DMS153 treated with DMSO at 0.1 percent for 48 hours (cell line): Measurements from ENCODE around the gene DVL3.
"Not testable (repeated sequence)": the region's sequence is repeated elsewhere in the genome, so short reads cannot be mapped to it uniquely, and the experiment has no call there.

Experiments
- DNase-seq: peaks from one replicate; lab custom pipeline; 2025; ENCODE audit not compliant: unreplicated experiment; lab: John Stamatoyannopoulos, UW

DVL3 gene

GRCh38 chr3:184154885-184155643 is at the start of gene DVL3:
DVL3 (plus strand) TSS chr3:184155377; CDS start chr3:184155636, 259 bp downstream.
- DNase-seq = peak; percentile 37

DNA sequence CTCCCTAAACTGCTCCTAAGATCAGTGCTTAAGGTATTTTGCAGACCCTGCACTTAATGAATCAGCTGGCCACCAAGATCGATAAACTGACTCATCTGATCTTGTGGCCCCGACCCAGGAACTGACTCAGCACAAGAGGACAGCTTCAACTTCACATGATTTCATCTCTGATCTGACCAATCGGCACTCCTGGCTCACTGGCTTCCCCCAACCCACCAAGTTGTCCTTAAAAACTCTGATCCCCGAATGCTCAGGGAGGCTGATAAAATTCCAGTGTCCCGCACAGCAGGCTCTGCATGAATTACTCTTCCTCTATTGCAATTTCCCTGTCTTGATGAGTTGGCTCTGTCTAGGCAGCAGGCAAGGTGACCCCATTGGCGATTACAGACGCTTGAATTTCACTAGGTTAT is 44.9 kb upstream of the DVL3 start:
- no peak for DNase-seq

DNA sequence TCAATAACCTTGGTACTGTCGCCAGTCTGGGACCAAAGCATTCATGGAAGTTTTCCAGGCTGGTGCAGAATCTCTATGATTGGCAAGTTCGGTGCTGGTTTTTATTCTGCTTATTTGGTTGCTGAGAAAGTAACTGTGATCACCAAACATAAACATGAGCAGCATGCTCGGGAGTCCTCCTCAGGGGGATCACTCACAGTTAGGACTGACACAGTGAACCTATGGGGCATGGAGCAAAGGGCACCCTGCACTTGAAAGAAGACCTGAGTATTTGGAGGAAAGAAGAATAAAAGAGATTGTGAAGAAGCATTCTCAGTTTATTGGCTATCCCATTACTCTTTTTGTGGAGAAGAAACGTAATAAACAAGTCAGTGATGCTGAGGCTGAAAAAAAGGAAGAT is 39.2 kb upstream of the DVL3 start:
- DNase-seq = no peak

DNA sequence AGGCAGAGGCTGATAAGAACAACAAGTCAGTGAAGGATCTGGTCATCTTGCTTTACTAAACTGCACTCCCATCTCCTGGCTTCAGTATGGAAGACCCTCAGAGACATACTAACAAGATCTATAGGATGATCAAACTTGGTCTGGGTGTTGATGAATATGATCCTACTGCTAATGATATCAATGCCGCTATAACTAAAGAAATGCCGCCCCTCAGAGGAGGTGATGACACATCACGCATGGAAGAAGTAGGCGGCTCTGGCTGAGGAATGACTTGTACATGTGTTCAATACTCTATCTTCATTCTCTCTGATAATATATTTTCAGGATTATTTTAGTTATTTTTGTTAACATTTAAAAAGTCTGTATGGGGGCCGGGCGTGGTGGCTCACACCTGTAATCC is 37.5 kb upstream of the DVL3 start:
- no peak for DNase-seq

DNA sequence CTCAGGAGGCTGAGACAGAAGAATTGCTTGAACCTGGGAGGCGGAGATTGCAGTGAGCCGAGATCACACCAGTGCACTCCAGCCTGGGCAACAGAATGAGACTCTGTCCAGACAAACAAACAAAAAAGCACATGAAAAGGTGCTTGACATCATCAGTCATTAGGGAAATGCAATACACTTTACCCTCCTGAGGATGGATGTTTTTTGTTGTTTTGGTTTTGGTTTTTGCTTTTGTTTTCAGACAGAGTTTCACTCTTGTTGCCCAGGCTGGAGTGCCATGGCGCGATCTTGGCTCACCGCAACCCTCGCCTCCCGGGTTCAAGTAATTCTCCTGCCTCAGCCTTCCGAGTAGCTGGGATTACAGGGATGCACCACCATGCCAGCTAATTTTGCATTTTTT is 34.1 kb upstream of the DVL3 start:
- not testable (repeated sequence) for DNase-seq

DNA sequence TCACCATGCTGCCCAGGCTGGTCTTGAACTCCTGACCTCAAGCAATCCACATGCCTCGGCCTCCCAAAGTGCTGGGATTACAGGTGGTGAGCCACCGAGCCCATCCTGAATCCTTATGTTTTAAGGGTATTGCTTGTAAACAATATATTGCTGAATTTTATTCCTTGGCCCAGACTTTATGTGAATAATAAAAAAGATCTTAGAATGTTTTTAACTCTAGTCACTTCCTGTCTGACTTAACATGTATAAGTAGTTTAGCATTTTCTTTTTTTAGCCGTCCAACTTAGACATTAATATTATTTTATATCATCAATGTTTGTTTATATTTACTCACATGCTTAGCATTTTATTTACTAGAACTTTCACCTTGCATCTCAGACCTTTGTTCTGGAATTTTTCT is 29.2 kb upstream of the DVL3 start:
- no peak for DNase-seq

DNA sequence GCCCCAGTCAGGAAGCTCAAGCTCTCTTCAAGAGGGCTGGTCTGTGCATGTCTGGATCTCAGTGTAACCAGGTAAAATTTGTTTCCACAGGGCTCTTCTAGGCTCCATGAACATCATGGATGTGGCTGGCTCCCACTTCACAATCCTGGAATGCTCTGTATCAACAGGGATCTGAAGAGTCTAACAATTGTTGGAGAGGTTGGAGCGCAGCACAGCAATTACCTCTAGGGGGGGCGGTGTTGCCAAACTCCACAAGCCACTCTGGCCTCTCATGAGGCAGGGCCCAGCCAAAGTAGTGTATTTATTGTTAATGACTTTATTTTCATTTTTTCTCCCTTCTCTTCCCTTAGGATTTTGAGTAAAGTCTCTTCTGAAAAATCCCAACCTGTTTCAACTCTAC is 26.2 kb upstream of the DVL3 start:
- no peak for DNase-seq

GRCh38 chr3:184132945-184133344 is 22.2 kb upstream of the DVL3 start:
- no peak for DNase-seq

DNA sequence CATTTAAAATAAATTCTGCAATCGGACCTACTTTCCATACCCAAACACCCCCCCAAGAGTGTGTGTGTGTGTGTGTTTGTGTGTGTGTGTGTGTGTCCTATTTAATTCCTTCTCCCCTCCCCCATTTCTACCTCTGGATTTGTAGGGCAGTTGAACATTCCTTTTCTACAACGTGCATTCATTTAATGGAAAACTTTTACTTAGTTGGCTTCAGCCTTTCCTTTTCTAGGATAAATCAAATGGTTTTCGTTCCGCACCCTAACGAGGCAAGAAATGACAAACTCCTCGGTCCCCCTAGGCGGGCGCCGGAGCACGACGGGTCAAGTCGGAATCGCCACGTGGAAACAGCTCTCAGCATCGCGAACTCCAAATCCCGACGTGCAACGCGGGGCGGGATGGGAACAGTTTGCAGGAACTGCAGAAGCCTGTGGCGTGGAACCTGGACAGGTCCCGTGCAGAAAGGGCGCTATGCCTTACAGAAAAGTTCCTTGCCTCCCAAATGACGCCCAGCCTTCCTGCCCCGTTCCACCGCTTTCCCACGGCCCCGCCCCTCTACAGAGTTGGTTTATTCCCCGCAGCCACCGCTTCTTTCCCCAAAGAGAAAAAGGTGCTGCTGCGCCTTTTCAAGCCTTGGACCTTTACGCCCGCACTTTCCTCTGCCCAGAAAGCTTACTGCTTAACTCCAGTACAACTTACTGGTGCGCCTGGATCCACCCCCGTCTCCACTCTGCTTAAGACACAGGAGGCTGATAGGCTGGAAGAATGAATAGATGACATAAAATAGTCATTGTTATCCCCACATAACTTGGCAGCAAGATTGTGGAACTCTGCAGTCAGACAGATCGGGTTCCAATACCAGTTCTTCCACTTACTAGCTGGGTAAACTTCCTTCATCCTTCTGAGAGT is 21.1 kb upstream of the DVL3 start:
- DNase-seq = peak; percentile 45

- no peak for DNase-seq
These were observed 20.4 kb upstream of the DVL3 start for GRCh38 chr3:184134746-184135148.

DNA sequence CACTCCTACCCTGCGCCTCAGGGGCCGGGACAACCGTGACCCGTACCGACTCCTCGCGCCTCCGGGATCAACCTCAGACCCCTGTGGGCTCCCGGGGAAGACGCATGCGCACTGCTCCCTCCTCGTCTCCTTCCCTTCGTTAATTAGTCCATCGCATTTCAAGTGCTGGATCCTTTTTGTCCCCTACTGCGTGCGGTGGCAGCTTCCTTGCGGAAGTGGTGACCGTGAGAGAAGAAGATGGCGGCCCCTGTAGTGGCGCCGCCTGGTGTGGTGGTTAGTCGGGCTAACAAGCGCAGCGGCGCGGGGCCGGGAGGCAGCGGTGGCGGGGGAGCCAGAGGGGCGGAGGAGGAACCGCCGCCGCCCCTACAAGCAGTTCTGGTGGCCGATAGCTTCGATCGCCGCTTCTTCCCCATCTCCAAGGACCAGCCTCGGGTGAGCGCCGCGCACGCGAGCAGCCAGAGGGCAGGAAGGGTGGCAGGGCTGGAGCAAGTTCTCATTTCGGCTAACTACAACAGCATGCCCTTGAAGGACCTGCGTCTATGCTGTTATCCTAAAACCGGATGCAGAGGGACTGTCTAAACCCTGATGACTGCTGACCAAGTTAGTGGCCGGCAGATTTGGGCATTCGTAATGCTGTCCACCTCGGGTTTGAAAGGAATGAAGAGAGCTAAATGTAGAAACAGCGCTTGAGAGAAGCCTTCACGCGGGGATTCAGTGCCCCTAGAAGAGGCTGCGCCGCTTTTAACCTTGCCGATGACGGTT is 19.8 kb upstream of the DVL3 start, which contains the start of gene EIF2B5:
Gene EIF2B5 (plus strand): TSS at position 210 of the 762 bp plus-strand sequence. CDS start 28 bp downstream, at position 238.
- peak; percentile 87 for DNase-seq

DNA sequence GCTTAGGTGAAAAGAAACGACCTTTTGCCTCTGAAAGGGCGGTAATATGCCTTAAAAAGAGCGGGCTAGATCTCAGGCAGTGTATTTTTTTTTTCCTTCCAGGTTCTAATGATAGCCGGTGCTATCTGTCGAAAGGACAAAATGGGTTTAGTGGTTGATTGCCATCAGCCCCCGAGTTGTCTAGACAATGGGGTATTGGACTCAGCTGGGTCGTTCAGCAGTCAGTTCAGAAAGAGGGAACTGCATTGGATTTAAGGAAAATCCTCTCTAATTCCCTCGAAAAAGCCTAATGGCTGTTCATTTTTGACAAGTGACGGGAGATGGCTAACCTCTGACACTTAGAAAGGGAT is 19.3 kb upstream of the DVL3 start:
- DNase-seq = no peak

- DNase-seq = no peak
These were observed 14.7 kb upstream of the DVL3 start for GRCh38 chr3:184140436-184140835.

- DNase-seq = no peak
These were observed 13.0 kb upstream of the DVL3 start for GRCh38 chr3:184142199-184142598.

- DNase-seq = no peak
These were observed 11.8 kb upstream of the DVL3 start for GRCh38 chr3:184143327-184143726.

DNA sequence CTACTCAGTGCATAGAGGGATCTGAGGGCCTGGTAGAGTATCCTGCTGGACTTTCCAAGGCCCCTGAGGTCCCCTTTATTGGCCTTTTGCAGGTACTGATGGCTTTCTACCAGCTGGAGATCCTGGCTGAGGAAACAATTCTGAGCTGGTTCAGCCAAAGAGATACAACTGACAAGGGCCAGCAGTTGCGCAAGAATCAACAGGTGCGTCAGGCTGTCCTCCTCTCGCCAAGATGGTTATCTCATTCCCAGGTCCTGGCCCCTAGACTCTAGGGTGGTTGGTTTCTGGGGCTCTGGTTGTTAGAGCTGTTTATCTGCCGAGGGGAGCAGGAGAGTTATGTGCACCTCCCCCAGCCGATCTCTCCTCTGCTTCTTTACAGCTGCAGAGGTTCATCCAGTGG is 10.7 kb upstream of the DVL3 start:
- DNase-seq = no peak

DNA sequence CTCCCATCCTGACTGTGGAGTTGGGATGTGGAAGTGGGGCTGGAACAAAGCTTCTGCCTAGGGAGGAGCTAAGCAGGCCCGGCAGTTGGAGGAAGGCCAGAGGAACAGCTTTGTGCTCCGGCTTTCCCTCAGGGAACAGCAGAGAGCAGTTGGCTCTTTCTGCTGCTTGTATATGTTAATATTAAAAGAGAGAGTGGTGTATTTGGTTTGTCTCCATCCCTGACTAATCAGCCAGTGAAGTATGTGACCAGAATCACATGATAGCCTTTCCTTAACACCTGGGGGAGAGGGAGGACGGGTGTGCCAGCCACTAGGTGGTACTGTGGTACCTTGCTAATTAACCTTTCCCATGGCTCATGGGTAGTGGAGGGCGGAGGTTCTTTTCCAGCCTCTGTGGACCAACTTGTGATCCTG is 10.1 kb upstream of the DVL3 start:
- peak; percentile 26 for DNase-seq

- no peak for DNase-seq
These were observed 9.4 kb upstream of the DVL3 start for GRCh38 chr3:184145751-184146270.

DNA sequence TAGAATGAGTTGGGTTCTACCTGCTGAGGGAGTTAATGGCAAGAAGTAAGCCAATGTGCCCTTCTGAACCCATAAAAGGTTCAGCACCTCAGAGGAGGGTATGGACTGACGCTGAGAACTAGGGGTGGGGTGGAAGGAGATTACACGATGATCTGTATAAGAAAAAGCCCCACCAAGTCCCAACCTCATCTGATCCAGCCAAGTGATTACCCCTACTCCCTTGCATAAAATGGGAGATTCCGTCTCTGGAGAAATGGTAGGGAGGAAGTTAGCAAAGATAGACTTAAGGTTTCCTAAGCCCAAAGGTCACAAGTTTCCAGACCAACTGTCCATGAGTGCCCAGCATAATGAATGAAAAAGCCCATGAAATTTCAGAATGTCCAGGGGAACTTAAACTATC is 7.1 kb upstream of the DVL3 start:
- DNase-seq = no peak

GRCh38 chr3:184149123-184149522 is 6.1 kb upstream of the DVL3 start:
- no peak for DNase-seq

DNA sequence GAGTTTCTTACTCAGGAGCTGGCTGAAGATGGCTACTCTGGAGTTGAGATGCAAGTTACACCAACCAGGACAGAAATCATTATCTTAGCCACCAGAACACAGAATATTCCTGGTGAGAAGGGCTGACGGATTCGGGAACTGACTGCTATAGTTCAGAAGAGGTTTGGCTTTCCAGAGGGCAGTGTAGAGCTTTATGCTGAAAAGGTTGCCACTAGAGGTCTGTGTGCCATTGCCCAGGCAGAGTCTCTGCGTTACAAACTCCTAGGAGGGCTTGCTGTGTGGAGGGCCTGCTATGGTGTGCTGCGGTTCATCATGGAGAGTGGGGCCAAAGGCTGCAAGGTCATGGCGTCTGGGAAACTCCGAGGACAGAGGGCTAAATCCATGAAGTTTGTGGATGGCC is 5.4 kb upstream of the DVL3 start:
- not testable (repeated sequence) for DNase-seq
